Panc1 (cell line): Measurements from ENCODE around the gene FAM13A.

Experiments used
- TF ChIP-seq, protein P1 (sequence below), 2 experiments: IDR thresholded peaks; 2 replicates each; pipeline ENCODE4 v1.6.1; 2011 to 2012; ENCODE audit warnings: low read depth in 2 of 2, control low read depth in 1 of 2, low read length in 1 of 2, mild to moderate bottlenecking in 1 of 2, moderate library complexity in 1 of 2; ENCODE audit not compliant: insufficient read depth in 1 of 2
- TF ChIP-seq, protein P2 (sequence below): fragments of 450-650 bp; IDR thresholded peaks from 2 replicates; pipeline ENCODE4 v1.5.1; 2017; ENCODE audit warnings: mild to moderate bottlenecking

DNA sequence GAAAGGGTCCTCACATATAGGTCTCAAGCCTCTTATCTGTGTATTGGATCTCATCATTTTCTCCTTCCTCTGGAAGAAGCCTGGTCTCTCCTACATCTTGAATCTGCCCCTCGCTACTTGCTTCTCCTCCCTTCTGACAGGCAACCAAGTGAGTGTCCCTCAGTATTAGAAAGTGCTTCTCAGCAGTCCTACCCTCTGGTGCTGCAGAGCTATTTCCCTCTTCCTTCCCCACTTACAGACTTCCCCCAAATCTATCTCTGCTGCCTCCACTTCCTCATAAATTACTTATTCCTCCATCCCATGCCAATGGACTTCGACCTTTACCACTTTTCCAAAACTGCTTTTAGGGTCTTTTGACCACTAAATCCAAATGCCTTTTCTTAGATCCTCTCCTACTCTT lies 230.2 kb downstream of the FAM13A start:
- TF ChIP-seq, protein P1, sequence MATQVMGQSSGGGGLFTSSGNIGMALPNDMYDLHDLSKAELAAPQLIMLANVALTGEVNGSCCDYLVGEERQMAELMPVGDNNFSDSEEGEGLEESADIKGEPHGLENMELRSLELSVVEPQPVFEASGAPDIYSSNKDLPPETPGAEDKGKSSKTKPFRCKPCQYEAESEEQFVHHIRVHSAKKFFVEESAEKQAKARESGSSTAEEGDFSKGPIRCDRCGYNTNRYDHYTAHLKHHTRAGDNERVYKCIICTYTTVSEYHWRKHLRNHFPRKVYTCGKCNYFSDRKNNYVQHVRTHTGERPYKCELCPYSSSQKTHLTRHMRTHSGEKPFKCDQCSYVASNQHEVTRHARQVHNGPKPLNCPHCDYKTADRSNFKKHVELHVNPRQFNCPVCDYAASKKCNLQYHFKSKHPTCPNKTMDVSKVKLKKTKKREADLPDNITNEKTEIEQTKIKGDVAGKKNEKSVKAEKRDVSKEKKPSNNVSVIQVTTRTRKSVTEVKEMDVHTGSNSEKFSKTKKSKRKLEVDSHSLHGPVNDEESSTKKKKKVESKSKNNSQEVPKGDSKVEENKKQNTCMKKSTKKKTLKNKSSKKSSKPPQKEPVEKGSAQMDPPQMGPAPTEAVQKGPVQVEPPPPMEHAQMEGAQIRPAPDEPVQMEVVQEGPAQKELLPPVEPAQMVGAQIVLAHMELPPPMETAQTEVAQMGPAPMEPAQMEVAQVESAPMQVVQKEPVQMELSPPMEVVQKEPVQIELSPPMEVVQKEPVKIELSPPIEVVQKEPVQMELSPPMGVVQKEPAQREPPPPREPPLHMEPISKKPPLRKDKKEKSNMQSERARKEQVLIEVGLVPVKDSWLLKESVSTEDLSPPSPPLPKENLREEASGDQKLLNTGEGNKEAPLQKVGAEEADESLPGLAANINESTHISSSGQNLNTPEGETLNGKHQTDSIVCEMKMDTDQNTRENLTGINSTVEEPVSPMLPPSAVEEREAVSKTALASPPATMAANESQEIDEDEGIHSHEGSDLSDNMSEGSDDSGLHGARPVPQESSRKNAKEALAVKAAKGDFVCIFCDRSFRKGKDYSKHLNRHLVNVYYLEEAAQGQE (IDR thresholded peaks at IDR 0.05; ENCODE audit: insufficient read depth in 1 of 2, low read depth in 2 of 2, low read length in 1 of 2), result no peak
- TF ChIP-seq, protein P2, sequence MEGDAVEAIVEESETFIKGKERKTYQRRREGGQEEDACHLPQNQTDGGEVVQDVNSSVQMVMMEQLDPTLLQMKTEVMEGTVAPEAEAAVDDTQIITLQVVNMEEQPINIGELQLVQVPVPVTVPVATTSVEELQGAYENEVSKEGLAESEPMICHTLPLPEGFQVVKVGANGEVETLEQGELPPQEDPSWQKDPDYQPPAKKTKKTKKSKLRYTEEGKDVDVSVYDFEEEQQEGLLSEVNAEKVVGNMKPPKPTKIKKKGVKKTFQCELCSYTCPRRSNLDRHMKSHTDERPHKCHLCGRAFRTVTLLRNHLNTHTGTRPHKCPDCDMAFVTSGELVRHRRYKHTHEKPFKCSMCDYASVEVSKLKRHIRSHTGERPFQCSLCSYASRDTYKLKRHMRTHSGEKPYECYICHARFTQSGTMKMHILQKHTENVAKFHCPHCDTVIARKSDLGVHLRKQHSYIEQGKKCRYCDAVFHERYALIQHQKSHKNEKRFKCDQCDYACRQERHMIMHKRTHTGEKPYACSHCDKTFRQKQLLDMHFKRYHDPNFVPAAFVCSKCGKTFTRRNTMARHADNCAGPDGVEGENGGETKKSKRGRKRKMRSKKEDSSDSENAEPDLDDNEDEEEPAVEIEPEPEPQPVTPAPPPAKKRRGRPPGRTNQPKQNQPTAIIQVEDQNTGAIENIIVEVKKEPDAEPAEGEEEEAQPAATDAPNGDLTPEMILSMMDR, result no peak
